CD4-positive, alpha-beta T cell (primary cell): ENCODE data around the gene ABCC5. TPM values are rescaled to one million over a fixed set of nuclear protein-coding genes. Genes with fewer than 3 reads are reported as not detected.

Experiments
- ATAC-seq: fragments of 200-7000 bp; cut with Tn5 transposase; one replicate; pipeline ENCODE4 v1.10.0; 2022; ENCODE audit warnings: mild to moderate bottlenecking; ENCODE audit not compliant: poor library complexity
- CTCF ChIA-PET: fragments of 350-600 bp; sonication (Branson Sonifier 250); formaldehyde crosslinking; loops from one replicate; lab custom pipeline; 2021; ENCODE audit warnings: antibody characterized with exemption, inconsistent platforms; lab: Charles Lee
- POLR2A ChIA-PET: fragments of 350-600 bp; sonication (Branson Sonifier 250); formaldehyde crosslinking; loops from one replicate; lab custom pipeline; 2021; ENCODE audit warnings: antibody characterized with exemption, inconsistent platforms; lab: Charles Lee
- DNase-seq, 14 experiments: peaks; one replicate each; pipeline ENCODE4 v3.0.0-alpha.2; 2013 to 2020; ENCODE audit warnings: mixed read lengths in 2 of 14
- H3K27ac ChIP-seq, 2 donors: one replicate each; pipeline versions ENCODE4 v1.5.1 to v1.7.0; 2013; ENCODE audit warnings: low read length in 2 of 2, low read depth in 1 of 2, mild to moderate bottlenecking in 1 of 2
- H3K27me3 ChIP-seq, 2 experiments: 1 replicate in 1 of 2; 2 replicates in 1 of 2; pipeline versions ENCODE4 v1.6.1 to v1.7.0; 2013; ENCODE audit warnings: low read length in 2 of 2, control low read depth in 1 of 2, mild to moderate bottlenecking in 1 of 2, moderate library complexity in 1 of 2; ENCODE audit not compliant: insufficient read depth in 2 of 2, control insufficient read depth in 1 of 2
- H3K36me3 ChIP-seq: one replicate; pipeline ENCODE4 v1.6.1; 2013; ENCODE audit warnings: low read length, control low read depth; ENCODE audit not compliant: insufficient read depth
- H3K4me1 ChIP-seq: one replicate; pipeline ENCODE4 v1.6.1; 2013; ENCODE audit warnings: low read length, control low read depth; ENCODE audit not compliant: insufficient read depth
- H3K4me3 ChIP-seq: one replicate; pipeline ENCODE4 v1.5.1; 2013; ENCODE audit warnings: mild to moderate bottlenecking, low read length, moderate library complexity
- H3K9me3 ChIP-seq, 2 experiments: 1 replicate in 1 of 2; 2 replicates in 1 of 2; pipeline versions ENCODE4 v1.6.1 to v1.7.0; 2013; ENCODE audit warnings: low read length in 2 of 2, mild to moderate bottlenecking in 2 of 2, control low read depth in 1 of 2, moderate library complexity in 1 of 2; ENCODE audit not compliant: control insufficient read depth in 1 of 2, insufficient read depth in 1 of 2
- H3K27ac Mint-ChIP-seq: one replicate; pipeline ENCODE4 v1.8.0; 2020; ENCODE audit warnings: mixed read lengths
- H3K27me3 Mint-ChIP-seq: one replicate; pipeline ENCODE4 v1.8.0; 2021; ENCODE audit warnings: mixed read lengths
- H3K36me3 Mint-ChIP-seq: one replicate; pipeline ENCODE4 v1.8.0; 2021; ENCODE audit warnings: low read depth, mixed read lengths
- H3K4me1 Mint-ChIP-seq: one replicate; pipeline ENCODE4 v1.8.0; 2021; ENCODE audit warnings: low read depth, mixed read lengths
- H3K4me3 Mint-ChIP-seq: one replicate; pipeline ENCODE4 v1.8.0; 2020; ENCODE audit warnings: mild to moderate bottlenecking, mixed read lengths
- H3K9me3 Mint-ChIP-seq: one replicate; pipeline ENCODE4 v1.8.0; 2020; ENCODE audit warnings: mixed read lengths
- intact Hi-C, 2 experiments: fragments of 100-400 bp; cut with DNase I in 1 of 2; cut with micrococcal nuclease in 1 of 2; formaldehyde crosslinking; loops; one replicate each; pipeline versions ENCODE4 v1.15.1 to v1.9.0; 2023 to 2025; cut with DNase I, micrococcal nuclease
- total RNA-seq, 174 experiments: library from RNA in 2 of 174; stranded (reverse) in 2 of 174; gene quantifications; one replicate each; pipeline ENCODE4 v1.2.3 and lab custom pipeline; 2021 to 2026
- TF ChIP-seq, protein P1 (sequence below): fragments of 200-600 bp; IDR thresholded peaks from one replicate; pipeline ENCODE4 v1.8.0; 2022; ENCODE audit warnings: antibody characterized with exemption, mild to moderate bottlenecking

Gene ABCC5
- total RNA-seq, 2 experiments from 2014 or later: 10.8 to 11.4 TPM

DNA sequence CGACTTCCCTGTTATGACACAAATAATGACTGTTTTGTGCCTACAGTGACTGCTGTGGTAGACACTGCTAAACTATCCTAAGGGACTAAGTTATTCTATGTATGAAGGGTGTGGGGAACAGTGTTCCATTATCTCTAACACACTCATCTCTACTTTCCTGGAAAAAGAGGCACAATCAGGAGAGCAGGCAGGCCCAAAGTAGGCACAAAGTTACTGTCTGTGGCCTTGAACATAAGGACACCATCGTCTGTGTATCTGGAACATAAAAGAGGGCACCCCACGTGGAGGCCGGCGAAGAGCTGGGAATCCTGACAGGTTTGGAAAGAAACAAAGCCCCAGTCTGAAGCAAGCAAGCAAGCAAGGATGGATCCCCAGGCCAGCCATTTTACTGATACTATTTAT lies 1.5 kb downstream of the ABCC5 start:
- peaks cover 5% of the 10 kb centered on the region for H3K27me3 Mint-ChIP-seq
- Histone ChIP-seq H3K27ac (no peak overlapping the region), H3K27me3 (peaks cover 0 to 3% of the 10 kb centered on the region in 2 experiments), H3K4me1 (peaks cover 16% of the 10 kb centered on the region), H3K4me3 (no peak overlapping the region), H3K9me3 (no peaks in the 10 kb centered on the region), H3K36me3 (no peaks in the 10 kb centered on the region)
- intact Hi-C loops: loop anchor here (2.0 to 10.0 kb wide), 7 partner anchors 121 to 1569 kb away; partner anchors contain the start of genes ABCF3 (in 1 of the 2), EIF2B5 (in 1 of the 2), PARL (in 1 of the 2) and PSMD2 (in 1 of the 2)
- CTCF ChIA-PET: interaction anchor here (2.0 kb wide), 1 partner anchor 132 kb away, joined by 6 read pairs; the partner anchor contains the start of gene PARL
- peaks cover 22% of the 10 kb centered on the region for H3K36me3 Mint-ChIP-seq
- H3K9me3 Mint-ChIP-seq: no peaks in the 10 kb centered on the region
- ATAC-seq (no peak), DNase-seq (no peak)
- peak overlapping the region; percentile 87 for H3K4me3 Mint-ChIP-seq
- POLR2A ChIA-PET: no interaction called here
- H3K27ac Mint-ChIP-seq: peak overlapping the region; percentile 61
- TF ChIP-seq, protein P1, sequence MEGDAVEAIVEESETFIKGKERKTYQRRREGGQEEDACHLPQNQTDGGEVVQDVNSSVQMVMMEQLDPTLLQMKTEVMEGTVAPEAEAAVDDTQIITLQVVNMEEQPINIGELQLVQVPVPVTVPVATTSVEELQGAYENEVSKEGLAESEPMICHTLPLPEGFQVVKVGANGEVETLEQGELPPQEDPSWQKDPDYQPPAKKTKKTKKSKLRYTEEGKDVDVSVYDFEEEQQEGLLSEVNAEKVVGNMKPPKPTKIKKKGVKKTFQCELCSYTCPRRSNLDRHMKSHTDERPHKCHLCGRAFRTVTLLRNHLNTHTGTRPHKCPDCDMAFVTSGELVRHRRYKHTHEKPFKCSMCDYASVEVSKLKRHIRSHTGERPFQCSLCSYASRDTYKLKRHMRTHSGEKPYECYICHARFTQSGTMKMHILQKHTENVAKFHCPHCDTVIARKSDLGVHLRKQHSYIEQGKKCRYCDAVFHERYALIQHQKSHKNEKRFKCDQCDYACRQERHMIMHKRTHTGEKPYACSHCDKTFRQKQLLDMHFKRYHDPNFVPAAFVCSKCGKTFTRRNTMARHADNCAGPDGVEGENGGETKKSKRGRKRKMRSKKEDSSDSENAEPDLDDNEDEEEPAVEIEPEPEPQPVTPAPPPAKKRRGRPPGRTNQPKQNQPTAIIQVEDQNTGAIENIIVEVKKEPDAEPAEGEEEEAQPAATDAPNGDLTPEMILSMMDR: no peak
- peaks cover 26% of the 10 kb centered on the region for H3K4me1 Mint-ChIP-seq

GRCh38 chr3:184015381-184016019 lies 2.2 kb downstream of the ABCC5 start:
- ATAC-seq: no peak
- ChIA-PET POLR2A (no interaction called here), CTCF (interaction anchor here (1.7 kb wide), 1 partner anchor 131 kb away, joined by 7 read pairs; the partner anchor contains the start of gene PARL)
- peaks cover 0 to 3% of the 10 kb centered on the region in 2 experiments for H3K27me3 ChIP-seq
- Mint-ChIP-seq H3K4me3 (peak overlapping the region; percentile 87), H3K27ac (no peak overlapping the region), H3K27me3 (peaks cover under 1% of the 10 kb centered on the region), H3K9me3 (no peaks in the 10 kb centered on the region), H3K36me3 (peaks cover 29% of the 10 kb centered on the region), H3K4me1 (peaks cover 26% of the 10 kb centered on the region)
- H3K9me3 ChIP-seq: no peaks in the 10 kb centered on the region
- intact Hi-C loops: loop anchor here (2.0 to 10.0 kb wide), 7 partner anchors 121 to 1569 kb away; partner anchors contain the start of genes ABCF3 (in 1 of the 2), EIF2B5 (in 1 of the 2), PARL (in 1 of the 2) and PSMD2 (in 1 of the 2)
- H3K36me3 ChIP-seq: no peaks in the 10 kb centered on the region
- peaks cover 16% of the 10 kb centered on the region for H3K4me1 ChIP-seq
- H3K27ac ChIP-seq: no peak overlapping the region
- TF ChIP-seq, protein P1: no peak
- no peak overlapping the region for H3K4me3 ChIP-seq
- no peak for DNase-seq

DNA sequence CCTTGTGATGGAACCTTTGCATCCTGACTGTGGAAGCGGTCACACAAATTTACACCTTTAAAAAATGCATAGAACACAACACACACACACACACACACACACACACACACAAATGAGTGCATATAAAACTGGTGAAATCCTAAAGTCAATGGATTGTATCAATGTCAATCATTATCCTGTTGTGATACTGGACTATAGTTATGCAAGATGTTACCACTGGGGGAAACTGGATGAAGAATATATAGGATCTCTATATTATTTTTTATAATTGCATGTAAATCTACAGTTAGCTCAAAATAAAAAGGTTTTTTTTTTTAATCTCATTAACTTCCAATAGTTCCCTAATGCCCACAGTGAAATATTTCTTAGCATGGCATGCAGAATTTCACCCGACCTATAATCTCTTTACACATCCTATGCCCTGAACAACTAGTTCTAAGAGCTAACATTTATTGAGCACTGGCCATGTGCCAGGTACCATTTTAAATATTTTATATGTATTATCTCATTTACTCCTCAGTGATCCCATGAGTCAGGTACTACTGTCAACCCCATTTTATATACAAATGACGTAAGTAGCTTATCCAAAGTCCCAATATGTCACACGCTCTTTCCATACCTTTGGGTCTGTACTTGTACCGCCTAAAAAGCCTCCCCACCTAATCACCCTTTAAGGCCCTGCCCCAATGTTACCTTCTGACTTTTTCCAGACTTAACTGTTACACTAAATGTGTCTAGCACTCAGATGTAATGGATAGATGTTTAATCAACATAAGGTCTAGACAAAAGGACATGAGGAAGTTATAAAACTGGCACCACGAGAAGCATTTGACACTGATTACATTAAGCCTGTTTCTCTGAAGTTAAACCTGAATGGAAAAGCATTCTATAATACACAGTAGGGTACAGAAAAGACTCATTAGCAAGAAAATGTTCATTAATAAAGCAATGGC lies 5.5 kb downstream of the ABCC5 start:
- no peaks in the 10 kb centered on the region for H3K36me3 ChIP-seq
- H3K4me3 ChIP-seq: no peak overlapping the region
- Mint-ChIP-seq H3K27me3 (no peaks in the 10 kb centered on the region), H3K36me3 (peaks cover 29% of the 10 kb centered on the region), H3K9me3 (no peaks in the 10 kb centered on the region), H3K4me1 (peaks cover 15% of the 10 kb centered on the region), H3K27ac (no peak overlapping the region), H3K4me3 (no peak overlapping the region)
- ATAC-seq (no peak), DNase-seq (no peak)
- TF ChIP-seq, protein P1: no peak
- intact Hi-C loops: loop anchor here in 1 of 2 experiments (10.0 kb wide), 1 partner anchor 1573 kb away; the partner anchor contains the start of gene SENP2
- no peaks in the 10 kb centered on the region for H3K27me3 ChIP-seq
- H3K9me3 ChIP-seq: no peaks in the 10 kb centered on the region
- CTCF ChIA-PET: no interaction called here
- peaks cover 8% of the 10 kb centered on the region for H3K4me1 ChIP-seq
- POLR2A ChIA-PET: no interaction called here
- no peak overlapping the region for H3K27ac ChIP-seq
